WTC11 (cell line): ENCODE results near the gene TRIM65.

Source experiments
- GRHL2 ChIP-seq: fragments of 250-450 bp; sonication (Bioruptor Pico); IDR thresholded peaks from 2 replicates; pipeline ENCODE4 v1.8.0; 2022; ENCODE audit warnings: mild to moderate bottlenecking, moderate library complexity; ENCODE audit not compliant: insufficient replicate concordance, severe bottlenecking
- ZNF121 ChIP-seq: sonication (generic); formaldehyde crosslinking; IDR thresholded peaks from 2 replicates; pipeline ENCODE4 v1.8.0; 2023; ENCODE audit warnings: missing genetic modification reagents
- ZNF232 ChIP-seq: sonication (generic); formaldehyde crosslinking; IDR thresholded peaks from 2 replicates; pipeline ENCODE4 v1.8.0; 2022; ENCODE audit warnings: mild to moderate bottlenecking, missing genetic modification reagents
- TF ChIP-seq, protein P1 (sequence below): fragments of 200-600 bp; IDR thresholded peaks from 2 replicates; pipeline ENCODE4 v1.8.0; 2022; ENCODE audit warnings: antibody characterized with exemption
- TF ChIP-seq, protein P2 (sequence below): sonication (generic); formaldehyde crosslinking; IDR thresholded peaks from 2 replicates; pipeline ENCODE4 v1.8.1; 2023; ENCODE audit warnings: mild to moderate bottlenecking, missing genetic modification reagents
- TF ChIP-seq, protein P3 (sequence below): sonication (generic); formaldehyde crosslinking; IDR thresholded peaks from 2 replicates; pipeline ENCODE4 v1.8.1; 2023; ENCODE audit warnings: mild to moderate bottlenecking, missing genetic modification reagents, moderate library complexity

DNA sequence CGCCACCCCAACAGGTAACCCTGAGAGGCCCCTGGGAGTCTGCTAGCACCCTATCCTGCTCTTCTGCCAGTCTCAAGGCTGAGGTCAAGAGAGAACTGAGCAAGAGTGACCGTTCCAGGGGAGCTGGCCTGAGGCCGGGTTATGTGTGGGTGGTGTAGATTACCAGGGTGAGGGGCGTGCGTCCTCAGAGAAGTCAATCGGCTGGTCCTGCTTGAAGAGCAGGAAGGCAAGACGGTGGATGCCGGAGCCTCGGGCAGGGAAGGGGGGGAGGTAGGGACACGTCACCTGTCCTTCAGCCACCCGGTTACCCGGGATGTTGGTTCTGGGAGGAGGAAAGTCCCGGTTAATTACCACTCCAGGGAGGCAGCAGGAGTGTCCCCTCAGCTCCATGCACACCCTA is 2.6 kb upstream of the TRIM65 start:
- TF ChIP-seq ZNF232 (CRISPR knock-in tag) (no peak), ZNF121 (CRISPR knock-in tag) (no peak), GRHL2 (CRISPR knock-in tag) (no peak)
- TF ChIP-seq, protein P1, sequence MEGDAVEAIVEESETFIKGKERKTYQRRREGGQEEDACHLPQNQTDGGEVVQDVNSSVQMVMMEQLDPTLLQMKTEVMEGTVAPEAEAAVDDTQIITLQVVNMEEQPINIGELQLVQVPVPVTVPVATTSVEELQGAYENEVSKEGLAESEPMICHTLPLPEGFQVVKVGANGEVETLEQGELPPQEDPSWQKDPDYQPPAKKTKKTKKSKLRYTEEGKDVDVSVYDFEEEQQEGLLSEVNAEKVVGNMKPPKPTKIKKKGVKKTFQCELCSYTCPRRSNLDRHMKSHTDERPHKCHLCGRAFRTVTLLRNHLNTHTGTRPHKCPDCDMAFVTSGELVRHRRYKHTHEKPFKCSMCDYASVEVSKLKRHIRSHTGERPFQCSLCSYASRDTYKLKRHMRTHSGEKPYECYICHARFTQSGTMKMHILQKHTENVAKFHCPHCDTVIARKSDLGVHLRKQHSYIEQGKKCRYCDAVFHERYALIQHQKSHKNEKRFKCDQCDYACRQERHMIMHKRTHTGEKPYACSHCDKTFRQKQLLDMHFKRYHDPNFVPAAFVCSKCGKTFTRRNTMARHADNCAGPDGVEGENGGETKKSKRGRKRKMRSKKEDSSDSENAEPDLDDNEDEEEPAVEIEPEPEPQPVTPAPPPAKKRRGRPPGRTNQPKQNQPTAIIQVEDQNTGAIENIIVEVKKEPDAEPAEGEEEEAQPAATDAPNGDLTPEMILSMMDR = no peak
- TF ChIP-seq, protein P2, sequence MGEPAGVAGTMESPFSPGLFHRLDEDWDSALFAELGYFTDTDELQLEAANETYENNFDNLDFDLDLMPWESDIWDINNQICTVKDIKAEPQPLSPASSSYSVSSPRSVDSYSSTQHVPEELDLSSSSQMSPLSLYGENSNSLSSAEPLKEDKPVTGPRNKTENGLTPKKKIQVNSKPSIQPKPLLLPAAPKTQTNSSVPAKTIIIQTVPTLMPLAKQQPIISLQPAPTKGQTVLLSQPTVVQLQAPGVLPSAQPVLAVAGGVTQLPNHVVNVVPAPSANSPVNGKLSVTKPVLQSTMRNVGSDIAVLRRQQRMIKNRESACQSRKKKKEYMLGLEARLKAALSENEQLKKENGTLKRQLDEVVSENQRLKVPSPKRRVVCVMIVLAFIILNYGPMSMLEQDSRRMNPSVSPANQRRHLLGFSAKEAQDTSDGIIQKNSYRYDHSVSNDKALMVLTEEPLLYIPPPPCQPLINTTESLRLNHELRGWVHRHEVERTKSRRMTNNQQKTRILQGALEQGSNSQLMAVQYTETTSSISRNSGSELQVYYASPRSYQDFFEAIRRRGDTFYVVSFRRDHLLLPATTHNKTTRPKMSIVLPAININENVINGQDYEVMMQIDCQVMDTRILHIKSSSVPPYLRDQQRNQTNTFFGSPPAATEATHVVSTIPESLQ (CRISPR knock-in tag) = no peak
- TF ChIP-seq, protein P3, sequence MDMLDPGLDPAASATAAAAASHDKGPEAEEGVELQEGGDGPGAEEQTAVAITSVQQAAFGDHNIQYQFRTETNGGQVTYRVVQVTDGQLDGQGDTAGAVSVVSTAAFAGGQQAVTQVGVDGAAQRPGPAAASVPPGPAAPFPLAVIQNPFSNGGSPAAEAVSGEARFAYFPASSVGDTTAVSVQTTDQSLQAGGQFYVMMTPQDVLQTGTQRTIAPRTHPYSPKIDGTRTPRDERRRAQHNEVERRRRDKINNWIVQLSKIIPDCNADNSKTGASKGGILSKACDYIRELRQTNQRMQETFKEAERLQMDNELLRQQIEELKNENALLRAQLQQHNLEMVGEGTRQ (CRISPR knock-in tag) = no peak
